Measurements from ENCODE around the gene C2orf68. TPM values are rescaled to one million over a fixed set of nuclear protein-coding genes. Genes with fewer than 3 reads are reported as not detected.

C2orf68 gene
- total and polyA plus RNA-seq, 12 donors: 11.7 to 48.9 (median 27.5) TPM

DNA sequence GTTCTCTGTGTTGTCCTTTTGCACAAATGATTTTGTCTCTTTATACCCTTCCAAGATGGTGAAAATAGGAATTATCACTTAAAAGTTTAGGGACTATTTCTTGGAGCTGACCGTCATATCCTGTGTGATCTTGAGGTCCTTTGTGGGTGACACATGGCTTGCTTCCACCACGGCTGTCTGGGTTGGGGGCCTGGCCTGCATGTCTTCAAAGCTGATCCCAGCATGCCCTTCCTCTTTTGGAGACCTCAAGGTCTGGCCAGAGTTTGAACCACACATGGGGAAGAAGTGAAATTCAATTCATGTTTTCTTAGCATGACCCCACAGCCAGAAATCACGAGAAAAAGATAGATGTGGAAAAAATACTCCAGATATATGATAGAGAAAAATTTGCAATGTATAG, 42.1 kb upstream of the C2orf68 start:
- intact Hi-C loops (cut with DNase I): loop anchor here in 1 of 2 donors (10.0 kb wide), 1 partner anchor 431 kb away; no protein-coding TSS in a partner anchor
- H3K36me3 ChIP-seq (replicated peaks in 1 of 2): peaks cover 0 to 31% of the 10 kb centered on the region in 2 donors

GRCh38 chr2:85652056-85652455, 40.2 kb upstream of the C2orf68 start:
- no peak overlapping the region for H3K27ac ChIP-seq
- no peaks in the 10 kb centered on the region for H3K4me1 ChIP-seq (replicated peaks in 1 of 2)
- H3K9me3 ChIP-seq (replicated peaks in 1 of 3): no peaks in the 10 kb centered on the region
- no peak for TF ChIP-seq POLR2A (IDR thresholded peaks at IDR 0.05)
- DNase-seq: no peak
- H3K27me3 ChIP-seq: no peaks in the 10 kb centered on the region
- 84 to 98% (median 92%) methylated on average over 2 of the region's 2 CpGs for WGBS, 4 donors
- H3K36me3 ChIP-seq (replicated peaks in 1 of 2): peaks cover 0 to 50% of the 10 kb centered on the region in 2 donors
- intact Hi-C loops (cut with DNase I): loop anchor here in 1 of 2 donors (10.0 kb wide), 1 partner anchor 433 kb away; no protein-coding TSS in a partner anchor
- no peak overlapping the region for H3K4me3 ChIP-seq

More for the DNA sequence above, 42.1 kb upstream of the C2orf68 start:
- Histone ChIP-seq H3K4me1 (replicated peaks in 1 of 2) (no peaks in the 10 kb centered on the region), H3K27me3 (no peaks in the 10 kb centered on the region), H3K27ac (no peak overlapping the region), H3K4me3 (no peak overlapping the region), H3K9me3 (replicated peaks in 1 of 3) (no peaks in the 10 kb centered on the region)
- TF ChIP-seq POLR2A (IDR thresholded peaks at IDR 0.05): no peak
- TF ChIP-seq, protein P1, sequence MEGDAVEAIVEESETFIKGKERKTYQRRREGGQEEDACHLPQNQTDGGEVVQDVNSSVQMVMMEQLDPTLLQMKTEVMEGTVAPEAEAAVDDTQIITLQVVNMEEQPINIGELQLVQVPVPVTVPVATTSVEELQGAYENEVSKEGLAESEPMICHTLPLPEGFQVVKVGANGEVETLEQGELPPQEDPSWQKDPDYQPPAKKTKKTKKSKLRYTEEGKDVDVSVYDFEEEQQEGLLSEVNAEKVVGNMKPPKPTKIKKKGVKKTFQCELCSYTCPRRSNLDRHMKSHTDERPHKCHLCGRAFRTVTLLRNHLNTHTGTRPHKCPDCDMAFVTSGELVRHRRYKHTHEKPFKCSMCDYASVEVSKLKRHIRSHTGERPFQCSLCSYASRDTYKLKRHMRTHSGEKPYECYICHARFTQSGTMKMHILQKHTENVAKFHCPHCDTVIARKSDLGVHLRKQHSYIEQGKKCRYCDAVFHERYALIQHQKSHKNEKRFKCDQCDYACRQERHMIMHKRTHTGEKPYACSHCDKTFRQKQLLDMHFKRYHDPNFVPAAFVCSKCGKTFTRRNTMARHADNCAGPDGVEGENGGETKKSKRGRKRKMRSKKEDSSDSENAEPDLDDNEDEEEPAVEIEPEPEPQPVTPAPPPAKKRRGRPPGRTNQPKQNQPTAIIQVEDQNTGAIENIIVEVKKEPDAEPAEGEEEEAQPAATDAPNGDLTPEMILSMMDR (IDR thresholded peaks at IDR 0.05): no peak
- 71 to 79% (median 75%) methylated on average over 3 of the region's 3 CpGs for WGBS, 4 donors
- DNase-seq: peak in 2 of 7 donors; percentile 30 to 61

DNA sequence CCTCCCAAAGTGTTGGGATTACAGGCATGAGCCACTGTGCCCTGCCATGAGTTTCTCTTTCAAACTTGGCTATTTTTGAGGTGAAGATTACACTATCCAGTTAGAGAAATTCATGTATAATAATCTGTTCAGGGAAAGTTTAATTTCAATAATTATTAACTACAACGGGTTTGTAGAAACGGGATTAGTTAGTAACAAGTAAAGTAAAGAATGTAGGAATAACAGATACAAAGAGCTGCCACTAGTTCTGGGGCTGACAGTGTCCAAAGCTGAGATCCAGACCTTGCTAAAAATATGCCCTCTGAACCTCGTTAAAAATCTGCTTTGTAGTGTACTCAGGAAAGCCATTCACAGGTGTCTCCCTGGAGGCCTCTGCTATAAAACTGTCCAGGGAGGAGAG, 39.2 kb upstream of the C2orf68 start:
- intact Hi-C loops (cut with DNase I): loop anchor here in 1 of 2 donors (10.0 kb wide), 1 partner anchor 434 kb away; no protein-coding TSS in a partner anchor

DNA sequence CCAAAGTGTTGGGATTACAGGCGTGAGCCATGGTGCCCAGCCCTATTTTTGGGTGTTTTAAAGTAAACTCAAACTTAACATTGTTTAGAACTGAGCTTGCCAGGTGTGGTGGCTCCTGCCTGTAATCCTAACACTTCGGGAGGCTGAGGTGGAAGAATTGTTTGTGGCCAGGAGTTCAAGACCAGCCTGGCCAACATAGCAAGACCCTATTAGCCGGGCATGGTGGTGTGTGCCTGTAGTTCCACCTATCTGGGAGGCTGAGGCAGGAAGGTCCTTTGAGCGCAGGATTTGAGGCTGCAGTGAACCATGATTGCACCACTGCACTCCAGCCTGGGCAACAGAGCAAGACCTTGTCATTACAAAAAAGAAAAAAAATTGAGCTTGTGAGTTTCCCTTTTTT, 38.6 kb upstream of the C2orf68 start:
- no peaks in the 10 kb centered on the region for H3K27me3 ChIP-seq
- peaks cover 0 to 66% of the 10 kb centered on the region in 2 donors for H3K36me3 ChIP-seq (replicated peaks in 1 of 2)
- H3K27ac ChIP-seq: no peak overlapping the region
- no peaks in the 10 kb centered on the region for H3K9me3 ChIP-seq (replicated peaks in 1 of 3)
- no peak overlapping the region for H3K4me3 ChIP-seq
- intact Hi-C loops (cut with DNase I): loop anchor here in 1 of 2 donors (10.0 kb wide), 1 partner anchor 434 kb away; no protein-coding TSS in a partner anchor
- TF ChIP-seq, protein P1 (IDR thresholded peaks at IDR 0.05): no peak
- TF ChIP-seq POLR2A (IDR thresholded peaks at IDR 0.05): no peak
- 94 to 100% (median 98%) methylated on average over 4 of the region's 4 CpGs for WGBS, 4 donors
- no peaks in the 10 kb centered on the region for H3K4me1 ChIP-seq (replicated peaks in 1 of 2)
- DNase-seq: no peak

More for the DNA sequence above, 39.2 kb upstream of the C2orf68 start:
- TF ChIP-seq POLR2A (IDR thresholded peaks at IDR 0.05): no peak
- TF ChIP-seq, protein P1 (IDR thresholded peaks at IDR 0.05): no peak
- no peaks in the 10 kb centered on the region for H3K27me3 ChIP-seq
- H3K36me3 ChIP-seq (replicated peaks in 1 of 2): peaks cover 0 to 60% of the 10 kb centered on the region in 2 donors
- H3K4me1 ChIP-seq (replicated peaks in 1 of 2): no peaks in the 10 kb centered on the region
- H3K27ac ChIP-seq: no peak overlapping the region
- no peak overlapping the region for H3K4me3 ChIP-seq
- 90 to 95% (median 92%) methylated on average over 3 of the region's 3 CpGs for WGBS, 4 donors
- DNase-seq: no peak
- H3K9me3 ChIP-seq (replicated peaks in 1 of 3): no peaks in the 10 kb centered on the region

All from adrenal gland (tissue), 12 donors.